Measurements from ENCODE around the gene C22orf23. TPM values are rescaled to one million over a fixed set of nuclear protein-coding genes. Genes with fewer than 3 reads are reported as not detected.

Gene C22orf23
- total and polyA plus RNA-seq, 2 of the 13 experiments (the other 11 are each of a cell fraction or from before 2014, with no cell fraction given), result 0.21 to 0.24 TPM

GRCh38 chr22:37990301-37990700 lies 36.9 kb upstream of the C22orf23 start:
- no peaks in the 10 kb centered on the region for H4K20me1 ChIP-seq (ENCODE audit: insufficient read depth, low read length)
- no peak for ATAC-seq
- no peak overlapping the region for H3K4me3 ChIP-seq (replicated peaks in 1 of 3; ENCODE audit: insufficient read depth in 1 of 3, low read depth in 2 of 3, low read length in 3 of 3)
- no peak for FAIRE-seq
- no peak overlapping the region for H3K9ac ChIP-seq (ENCODE audit: insufficient read depth, low read depth, low read length)
- BruUV-seq (replicated peaks), result no TSS peak
- ChIA-PET CTCF (ENCODE audit: low intra/inter-chr PET ratio, low total read pairs) (no interaction called here), POLR2A (interaction anchor here (1.1 kb wide), 1 partner anchor 17 kb away, joined by 3 read pairs; no protein-coding TSS in a partner anchor)
- H3K36me3 ChIP-seq (replicated peaks in 1 of 2; ENCODE audit: control insufficient read depth in 1 of 2, insufficient read depth in 2 of 2, low read length in 2 of 2), result no peaks in the 10 kb centered on the region
- WGBS (ENCODE audit: low lambda C conversion rate), result 94% methylated on average over 2 of the region's 5 CpGs
- no peaks in the 10 kb centered on the region for H3K27me3 ChIP-seq (ENCODE audit: control insufficient read depth in 1 of 2, insufficient read depth in 2 of 2, low read length in 2 of 2)
- intact Hi-C loops (cut with micrococcal nuclease; ENCODE audit: unreplicated experiment), result no loop called here
- no peaks in the 10 kb centered on the region for H3K9me3 ChIP-seq (ENCODE audit: low read length)
- H3K4me1 ChIP-seq (ENCODE audit: insufficient read depth, low read length), result peaks cover 27% of the 10 kb centered on the region
- H3K27ac ChIP-seq (ENCODE audit: extremely low read length, insufficient read depth, low read length), result no peak overlapping the region
- DNase-seq (ENCODE audit: low spot score), result no peak
- no peaks in the 10 kb centered on the region for H3K79me2 ChIP-seq (ENCODE audit: insufficient read depth, low read length)
- no peak overlapping the region for H2AFZ ChIP-seq (ENCODE audit: low read length)
- in situ Hi-C loops (cut with HindIII; ENCODE audit: extremely low pct_ligation_motif_present, low pct_unique_long_range_greater_than_20kb), result no loop called here
- H3K4me2 ChIP-seq (ENCODE audit: low read depth, low read length), result no peak overlapping the region
- TF ChIP-seq MAFF (IDR thresholded peaks at IDR 0.05; ENCODE audit: low read depth, low read length) (no peak), ZNF292 (CRISPR knock-in tag; IDR thresholded peaks at IDR 0.05; ENCODE audit: borderline replicate concordance, low read depth) (no peak), ZNF251 (CRISPR knock-in tag; IDR thresholded peaks at IDR 0.05) (no peak), AFF4 (CRISPR knock-in tag; IDR thresholded peaks at IDR 0.05) (no peak), ZHX2 (IDR thresholded peaks at IDR 0.05; ENCODE audit: low read depth) (no peak), ZHX2 (CRISPR knock-in tag; IDR thresholded peaks at IDR 0.05; ENCODE audit: borderline replicate concordance) (no peak), ZNF670 (CRISPR knock-in tag; IDR thresholded peaks at IDR 0.05; ENCODE audit: borderline replicate concordance) (no peak), TFDP2 (CRISPR knock-in tag; IDR thresholded peaks at IDR 0.05) (no peak), FOSL1 (CRISPR knock-in tag; IDR thresholded peaks at IDR 0.05; ENCODE audit: borderline replicate concordance) (no peak), MXD4 (CRISPR knock-in tag; IDR thresholded peaks at IDR 0.05) (no peak), EP300 (IDR thresholded peaks at IDR 0.05; ENCODE audit: low read depth in 2 of 2, low read length in 2 of 2) (no peak), EP300 (CRISPR knock-in tag; IDR thresholded peaks at IDR 0.05; ENCODE audit: borderline replicate concordance) (no peak), ZNF580 (CRISPR knock-in tag; IDR thresholded peaks at IDR 0.05; ENCODE audit: borderline replicate concordance, low read depth) (no peak)

Measured in HepG2 (cell line).